IPS-18c (cell line): ENCODE results near the gene PRPSAP1.
"Not testable (repeated sequence)": the region's sequence is repeated elsewhere in the genome, so short reads cannot be mapped to it uniquely, and the experiment has no call there.

Experiments
- H3K4me3 ChIP-seq: 2 replicates; pipeline ENCODE4 v1.7.0; 2013; ENCODE audit warnings: low read depth, mild to moderate bottlenecking, low read length, moderate library complexity; ENCODE audit not compliant: insufficient read depth
- H3K9me3 ChIP-seq: one replicate; pipeline ENCODE4 v1.6.1; 2013; ENCODE audit warnings: mild to moderate bottlenecking, low read length, moderate library complexity; ENCODE audit not compliant: control insufficient read depth, insufficient read depth

The PRPSAP1 gene

DNA sequence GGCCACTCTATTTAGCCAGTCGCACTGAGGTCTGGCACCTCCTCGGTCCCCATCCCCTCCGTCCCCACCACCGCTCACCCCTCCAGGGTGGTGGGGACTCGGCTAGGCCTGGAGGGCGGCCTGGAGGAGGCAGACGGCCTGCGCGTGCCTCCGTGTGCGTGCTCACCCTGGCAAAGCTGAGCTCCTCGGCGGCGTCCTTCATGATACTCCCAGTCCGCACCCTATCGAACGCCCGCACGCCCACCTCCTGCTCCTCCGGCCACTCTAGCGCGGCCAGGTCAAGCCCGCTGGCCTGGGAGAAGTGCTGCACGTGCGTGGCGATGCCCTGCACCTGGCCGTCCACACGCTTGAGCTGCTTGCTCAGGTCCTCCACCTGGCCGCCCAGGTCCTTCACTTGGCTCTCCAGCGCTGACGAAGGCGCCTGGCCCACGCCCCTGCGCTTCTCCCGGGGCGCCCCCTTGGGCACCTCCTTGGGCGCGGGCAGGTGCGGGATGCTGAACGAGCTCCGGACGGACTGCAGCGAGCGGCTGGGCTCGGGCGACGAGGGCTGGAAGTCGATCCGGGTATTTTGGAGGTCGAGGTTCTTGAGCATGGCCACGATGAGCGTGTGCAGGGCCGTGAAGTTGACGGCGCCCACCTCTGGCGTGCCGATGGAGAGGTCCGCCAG lies 46.3 kb downstream of the PRPSAP1 start:
- Histone ChIP-seq H3K9me3 (no peaks in the 10 kb centered on the region), H3K4me3 (no peak overlapping the region)

DNA sequence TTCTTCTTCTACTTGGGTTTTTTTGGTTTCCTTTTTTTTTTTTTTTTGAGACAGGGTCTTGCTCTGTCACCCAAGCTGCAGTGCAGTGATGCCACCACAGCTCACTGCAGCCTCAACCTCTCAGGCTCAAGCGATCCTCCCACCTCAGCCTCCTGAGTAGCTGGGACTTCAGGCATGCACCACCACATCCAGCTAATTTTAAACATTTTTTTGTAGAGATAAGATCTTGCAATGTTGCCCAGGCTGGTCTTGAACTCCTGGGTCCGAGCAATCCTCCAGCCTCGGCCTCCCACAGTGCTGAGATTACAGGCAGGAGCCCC lies 48.6 kb downstream of the PRPSAP1 start:
- not testable (repeated sequence) for H3K9me3 ChIP-seq, H3K4me3 ChIP-seq

DNA sequence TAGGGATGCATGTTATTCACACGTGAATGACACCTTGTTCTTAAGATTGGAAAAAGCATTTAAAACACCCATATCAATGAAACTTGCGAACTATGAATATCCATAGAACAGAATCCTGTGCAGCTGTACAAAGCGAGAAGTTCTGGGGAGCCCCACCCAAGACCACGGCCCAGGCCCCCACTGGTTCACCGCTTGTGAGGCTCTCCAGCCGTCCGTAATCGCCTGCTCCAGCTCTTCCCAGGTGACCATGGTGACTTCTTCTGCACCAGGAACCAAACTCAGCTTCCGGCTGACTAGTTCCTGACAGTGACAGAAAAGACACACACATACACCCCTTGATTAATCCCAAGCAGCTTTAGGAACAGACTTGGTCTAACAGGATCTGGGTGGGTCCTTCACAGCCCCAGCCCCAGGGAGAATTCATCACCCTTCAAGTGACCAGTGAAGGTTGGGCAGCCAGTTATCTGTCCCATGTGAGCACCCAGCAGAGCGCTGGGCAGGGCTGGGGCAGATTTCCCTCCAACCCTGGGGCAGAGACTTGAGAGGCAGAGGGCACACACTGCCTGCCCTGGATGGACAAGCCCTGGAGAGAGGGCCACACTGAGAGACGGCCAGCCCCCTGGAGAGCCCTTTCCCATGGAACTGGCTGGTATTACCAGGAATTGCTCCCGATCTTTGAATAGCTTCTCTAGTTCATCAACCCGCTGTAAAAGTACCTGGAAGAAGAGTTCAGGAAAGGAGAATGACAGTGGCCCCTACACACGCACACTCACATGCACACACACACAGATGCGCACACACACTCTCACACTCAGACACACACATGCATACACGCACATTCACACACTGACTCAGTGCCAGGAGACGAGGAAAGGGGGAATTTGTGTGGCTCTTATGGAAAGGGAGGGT lies 49.2 kb downstream of the PRPSAP1 start:
- no peak overlapping the region for H3K4me3 ChIP-seq
- no peaks in the 10 kb centered on the region for H3K9me3 ChIP-seq

DNA sequence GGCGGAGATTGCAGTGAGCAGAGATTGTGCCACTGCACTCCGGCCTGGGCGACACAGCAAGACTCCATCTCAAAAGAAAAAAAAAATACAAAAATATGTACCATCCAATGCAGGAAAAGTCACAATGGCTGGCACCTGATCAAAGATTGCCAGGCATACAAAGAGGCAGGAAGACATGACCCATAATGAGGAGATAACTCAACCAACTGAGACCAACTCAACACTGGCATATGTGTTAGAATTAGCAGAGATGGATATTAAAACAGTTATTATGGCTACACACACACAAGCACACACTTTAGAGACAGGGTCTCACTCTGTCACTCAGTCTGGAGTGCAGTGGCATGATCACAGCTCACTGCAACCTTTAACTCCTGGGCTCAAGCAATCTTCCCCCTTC lies 56.3 kb downstream of the PRPSAP1 start:
- H3K9me3 ChIP-seq: no peaks in the 10 kb centered on the region
- no peak overlapping the region for H3K4me3 ChIP-seq

DNA sequence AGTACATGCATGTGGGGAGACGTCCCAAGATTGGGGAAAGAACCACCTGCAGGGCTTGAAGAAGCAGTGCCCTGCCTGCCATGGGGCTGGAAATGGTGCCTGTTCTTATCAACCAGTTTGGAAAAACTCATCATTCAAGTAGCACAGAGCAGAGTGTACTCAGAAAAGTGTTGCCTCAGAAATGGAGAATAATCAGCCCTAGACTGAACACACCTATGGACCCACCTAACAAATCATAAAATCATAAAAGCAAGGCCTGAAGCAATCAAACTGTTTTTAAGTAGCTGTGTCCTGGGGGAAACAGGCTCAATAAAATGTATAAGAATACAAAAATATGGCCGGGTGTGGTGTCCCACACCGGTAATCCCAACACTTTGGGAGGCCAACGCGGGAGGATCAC lies 56.8 kb downstream of the PRPSAP1 start:
- Histone ChIP-seq H3K4me3 (no peak overlapping the region), H3K9me3 (no peaks in the 10 kb centered on the region)

DNA sequence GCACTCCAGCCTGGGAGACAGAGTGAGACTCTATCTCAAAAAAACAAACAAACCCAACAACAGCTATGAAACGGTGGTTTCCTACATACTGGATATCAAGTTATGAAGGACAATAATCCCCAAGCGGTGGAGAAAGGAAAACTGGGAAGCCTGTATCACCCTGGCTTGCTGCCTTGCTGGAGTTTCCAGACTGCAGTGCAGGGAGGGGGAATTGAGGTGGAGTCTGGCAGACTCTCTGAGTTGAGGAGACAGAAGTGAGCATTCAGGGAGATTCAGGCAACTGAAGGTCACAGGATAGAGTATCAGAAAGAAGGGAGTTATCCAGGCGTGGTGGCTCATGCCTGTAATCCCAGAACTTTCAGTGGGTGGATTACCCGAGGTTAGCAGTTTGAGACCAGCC lies 57.5 kb downstream of the PRPSAP1 start:
- H3K9me3 ChIP-seq: no peaks in the 10 kb centered on the region
- H3K4me3 ChIP-seq: no peak overlapping the region

DNA sequence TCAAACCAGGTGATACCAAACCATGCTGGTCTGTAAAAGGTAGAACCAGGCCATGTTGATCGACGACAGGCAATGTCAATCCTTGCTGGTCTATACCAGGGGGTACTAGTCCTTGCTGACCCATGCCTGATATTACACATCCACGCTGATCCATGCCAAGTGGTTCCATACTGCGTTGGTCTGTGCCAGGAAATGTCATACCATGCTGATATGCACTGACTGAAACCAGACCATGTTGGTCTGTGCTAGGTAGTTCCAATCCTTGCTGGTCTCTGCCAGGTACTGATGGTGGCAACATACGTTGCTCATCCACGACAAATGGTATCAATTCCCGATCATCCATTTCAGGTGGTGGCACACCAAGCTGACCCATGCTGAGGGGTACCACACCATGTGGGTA lies 60.6 kb downstream of the PRPSAP1 start:
- Histone ChIP-seq H3K4me3 (no peak overlapping the region), H3K9me3 (no peaks in the 10 kb centered on the region)

DNA sequence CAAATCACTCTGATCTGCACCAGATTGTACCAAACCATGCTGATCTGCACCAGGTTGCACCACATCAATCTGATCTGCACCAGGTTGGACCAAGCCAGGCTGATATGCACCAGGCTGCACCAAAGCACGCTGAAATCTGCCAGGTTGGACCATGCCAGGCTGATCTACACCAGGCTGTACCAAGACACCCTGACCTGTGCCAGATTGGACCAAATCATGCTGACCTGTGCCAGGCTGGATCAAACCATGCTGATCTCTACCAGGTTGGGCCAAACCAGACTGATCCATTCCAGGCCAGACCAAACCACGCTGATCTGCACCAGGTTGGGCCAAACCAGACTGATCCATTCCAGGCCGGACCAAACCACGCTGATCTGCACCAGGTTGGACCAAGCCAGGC lies 61.1 kb downstream of the PRPSAP1 start:
- no peak overlapping the region for H3K4me3 ChIP-seq
- H3K9me3 ChIP-seq: no peaks in the 10 kb centered on the region

DNA sequence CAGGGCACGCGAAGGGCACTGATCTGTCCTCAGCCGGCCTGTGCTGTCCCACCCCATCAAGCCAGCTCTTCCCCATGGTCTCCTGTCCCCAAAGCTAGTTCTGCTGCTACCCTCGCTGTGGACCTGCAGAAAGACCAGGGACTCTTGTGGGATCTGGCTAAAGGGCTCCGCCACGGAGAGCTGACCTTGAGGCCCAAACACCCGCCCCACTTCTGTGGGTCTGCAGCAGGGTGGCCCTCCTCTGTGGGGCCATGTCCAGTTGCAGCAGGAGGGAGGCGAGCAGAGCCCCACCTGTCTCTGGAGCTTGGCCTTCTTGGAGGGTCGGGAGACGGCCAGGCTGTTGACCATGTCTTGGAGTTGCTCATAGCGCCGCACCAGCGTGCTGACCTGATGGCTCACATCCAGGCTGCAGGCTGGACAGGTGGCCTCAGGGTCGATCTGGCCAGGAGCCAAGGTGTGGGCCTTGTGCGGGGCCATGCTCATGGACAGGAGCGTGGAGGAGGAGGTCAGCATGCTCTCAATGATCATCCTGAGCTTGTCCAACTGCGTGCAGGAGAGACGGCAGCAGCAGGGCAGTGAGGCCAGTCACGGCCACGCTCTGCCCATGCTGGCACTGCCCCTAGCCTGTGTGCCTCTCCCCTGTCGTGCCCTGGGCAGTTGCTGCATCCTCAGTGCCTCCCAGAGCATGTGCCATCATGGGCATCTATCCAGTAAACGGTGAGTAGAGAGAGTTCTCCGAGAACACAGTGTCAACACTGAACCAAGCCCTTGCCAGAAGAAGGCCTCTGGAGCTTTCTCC lies 71.9 kb downstream of the PRPSAP1 start:
- Histone ChIP-seq H3K9me3 (no peaks in the 10 kb centered on the region), H3K4me3 (no peak overlapping the region)

DNA sequence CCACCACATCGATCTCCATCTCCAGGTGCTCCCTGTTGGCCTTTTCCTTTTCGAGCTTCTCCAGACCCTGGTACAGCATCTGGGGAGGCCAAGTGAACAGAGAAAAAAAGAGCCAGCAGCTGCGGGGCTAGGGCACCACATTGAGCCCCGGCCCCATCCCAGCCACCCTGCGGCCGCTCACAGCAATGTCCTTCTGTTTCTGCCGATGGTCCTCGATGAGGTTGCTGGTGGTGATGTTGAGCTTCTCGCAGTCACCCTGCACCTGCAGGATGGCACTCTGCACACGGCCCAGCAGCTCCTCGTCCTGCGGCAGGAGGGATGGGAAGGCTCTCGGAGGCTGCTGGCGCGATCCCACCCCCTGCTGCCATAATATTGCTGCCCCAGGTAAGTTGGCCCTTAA lies 73.1 kb downstream of the PRPSAP1 start:
- H3K4me3 ChIP-seq: no peak overlapping the region
- no peaks in the 10 kb centered on the region for H3K9me3 ChIP-seq

DNA sequence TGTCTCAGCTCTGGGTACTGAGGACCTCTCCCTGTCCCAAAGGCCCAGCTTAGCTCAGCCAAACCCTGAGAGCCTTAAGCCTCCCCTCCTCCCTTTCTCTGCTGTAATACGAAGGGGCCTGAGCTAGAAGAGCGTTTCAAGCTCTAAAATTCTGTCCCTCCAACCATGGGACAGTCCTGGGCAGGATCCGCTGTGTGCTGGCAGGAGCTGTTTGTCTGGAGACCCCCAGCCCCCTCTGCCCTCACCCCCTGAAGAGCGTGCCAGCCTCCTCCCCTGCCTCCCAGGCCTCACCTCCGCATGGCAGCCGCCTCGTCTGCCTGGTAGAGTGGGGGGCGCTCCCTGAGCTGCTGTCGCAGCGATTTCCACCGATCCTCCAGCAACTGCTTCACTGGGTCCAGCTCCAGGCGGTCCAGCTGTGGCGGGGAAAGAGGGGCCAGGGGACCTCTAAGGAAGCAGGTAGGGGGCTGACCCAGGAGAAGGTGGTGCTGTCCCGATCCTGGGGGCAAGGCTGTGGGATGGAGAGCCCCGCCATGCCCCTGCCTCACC lies 73.9 kb downstream of the PRPSAP1 start:
- Histone ChIP-seq H3K4me3 (no peak overlapping the region), H3K9me3 (no peaks in the 10 kb centered on the region)

DNA sequence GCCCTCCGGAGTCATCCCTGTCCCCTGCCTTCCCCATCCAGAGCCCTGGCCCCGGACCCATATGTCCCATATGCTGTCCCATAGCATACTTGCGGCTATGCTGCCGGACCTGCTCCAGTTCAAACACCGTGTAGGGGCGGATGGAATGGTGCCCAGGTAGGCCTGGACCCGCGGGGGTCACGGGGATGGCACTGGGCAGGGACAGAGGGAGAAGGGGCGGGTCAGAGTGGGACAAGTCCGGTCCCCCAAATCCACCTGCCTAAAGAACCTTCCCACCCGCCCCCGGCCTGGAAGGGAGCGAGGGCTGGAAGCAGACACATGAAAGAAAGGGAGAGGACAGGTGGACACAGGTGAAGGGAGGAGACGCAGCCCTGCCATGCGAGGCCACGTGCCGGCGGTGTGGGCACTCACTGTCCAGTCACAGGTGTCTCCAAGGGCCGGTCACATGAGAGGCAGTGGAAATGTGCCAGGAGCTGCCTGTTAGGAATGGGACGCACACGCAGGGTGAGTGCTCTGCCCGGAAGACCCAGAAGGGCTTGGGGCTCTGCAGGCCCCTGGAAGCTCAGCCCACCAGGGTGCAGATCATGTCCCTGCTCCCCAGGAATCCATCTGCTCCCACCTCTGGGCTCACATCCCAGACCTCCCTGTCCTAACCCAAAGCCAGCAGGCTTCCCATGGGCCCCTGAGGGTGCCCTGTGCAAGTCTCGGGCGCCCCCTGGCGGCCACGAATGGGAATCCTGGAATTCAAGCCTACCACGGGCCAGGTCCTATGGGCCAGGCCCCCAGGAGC lies 74.6 kb downstream of the PRPSAP1 start:
- Histone ChIP-seq H3K9me3 (no peaks in the 10 kb centered on the region), H3K4me3 (no peak overlapping the region)

DNA sequence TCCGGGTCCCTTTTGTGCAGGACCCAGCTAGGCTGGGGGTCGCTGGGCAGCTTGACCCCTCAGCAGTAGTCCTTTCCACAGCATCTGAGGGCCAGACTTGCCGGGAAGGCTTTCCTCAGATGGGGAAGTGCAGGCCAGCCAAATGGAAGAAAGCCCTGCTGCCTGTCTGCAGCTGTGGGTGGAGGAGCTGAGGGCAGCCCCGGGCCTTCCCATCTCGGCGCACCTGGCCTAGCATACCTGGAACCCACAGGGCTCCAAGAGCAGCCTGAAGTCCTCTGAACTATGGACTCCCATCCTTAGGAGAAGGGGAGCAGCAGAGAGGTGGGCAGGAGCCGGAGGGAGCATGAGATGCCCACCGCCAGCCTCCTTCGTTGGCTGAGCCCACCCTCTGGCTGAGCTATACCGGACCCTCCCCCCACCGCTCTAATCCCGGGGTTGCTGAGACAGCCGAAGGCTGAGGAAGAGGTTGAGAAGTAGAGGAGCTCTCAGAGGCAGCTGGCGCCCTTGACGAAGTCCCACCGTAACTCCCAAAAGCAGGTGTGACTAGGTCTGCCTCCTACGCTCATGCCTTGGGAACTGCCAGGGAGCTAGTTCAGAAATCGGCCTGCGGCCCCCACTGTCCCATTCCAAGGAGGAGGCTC lies 75.3 kb downstream of the PRPSAP1 start:
- no peak overlapping the region for H3K4me3 ChIP-seq
- H3K9me3 ChIP-seq: no peaks in the 10 kb centered on the region

DNA sequence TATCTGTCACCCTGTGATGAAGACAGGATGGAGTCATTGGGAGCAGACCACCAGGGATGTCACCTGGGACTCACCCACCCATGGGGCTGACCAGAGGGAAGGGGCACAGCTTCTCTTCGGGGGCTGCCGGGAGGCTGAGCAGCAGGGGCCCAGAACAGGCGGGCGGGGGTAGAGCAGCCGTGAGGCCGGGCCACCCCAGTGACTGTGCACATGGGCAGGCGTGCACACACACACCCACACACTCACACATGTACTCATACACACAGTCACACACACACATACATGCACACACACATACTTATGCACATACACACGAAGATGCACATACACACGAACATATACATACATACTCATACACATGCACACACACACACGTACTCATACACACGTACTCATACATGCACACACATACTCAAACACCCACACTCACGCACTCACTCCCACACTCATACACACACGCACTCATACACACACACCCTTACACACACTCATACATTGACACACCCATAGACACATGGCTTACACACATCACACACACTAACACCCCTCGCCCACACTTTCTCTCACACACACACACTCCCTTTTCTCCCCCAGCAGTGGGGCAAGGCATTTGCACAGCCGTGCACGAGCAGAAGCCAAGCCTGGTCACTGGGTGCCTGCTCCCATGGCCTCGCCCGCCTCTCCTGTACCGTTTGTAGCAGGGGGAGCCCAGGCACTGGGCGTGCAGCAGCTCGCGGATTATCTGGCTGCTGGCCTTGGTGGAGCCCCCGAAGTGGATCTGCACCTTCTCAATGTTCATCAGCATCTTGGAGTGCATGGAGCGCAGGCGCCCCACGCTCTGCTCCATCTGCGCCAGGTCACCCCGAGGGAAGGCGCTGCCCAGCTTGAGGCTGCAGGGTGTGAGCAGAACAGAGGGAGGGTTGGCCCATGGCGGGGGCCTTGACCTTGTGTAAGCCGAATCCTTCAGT lies 76.1 kb downstream of the PRPSAP1 start:
- Histone ChIP-seq H3K9me3 (no peaks in the 10 kb centered on the region), H3K4me3 (no peak overlapping the region)

DNA sequence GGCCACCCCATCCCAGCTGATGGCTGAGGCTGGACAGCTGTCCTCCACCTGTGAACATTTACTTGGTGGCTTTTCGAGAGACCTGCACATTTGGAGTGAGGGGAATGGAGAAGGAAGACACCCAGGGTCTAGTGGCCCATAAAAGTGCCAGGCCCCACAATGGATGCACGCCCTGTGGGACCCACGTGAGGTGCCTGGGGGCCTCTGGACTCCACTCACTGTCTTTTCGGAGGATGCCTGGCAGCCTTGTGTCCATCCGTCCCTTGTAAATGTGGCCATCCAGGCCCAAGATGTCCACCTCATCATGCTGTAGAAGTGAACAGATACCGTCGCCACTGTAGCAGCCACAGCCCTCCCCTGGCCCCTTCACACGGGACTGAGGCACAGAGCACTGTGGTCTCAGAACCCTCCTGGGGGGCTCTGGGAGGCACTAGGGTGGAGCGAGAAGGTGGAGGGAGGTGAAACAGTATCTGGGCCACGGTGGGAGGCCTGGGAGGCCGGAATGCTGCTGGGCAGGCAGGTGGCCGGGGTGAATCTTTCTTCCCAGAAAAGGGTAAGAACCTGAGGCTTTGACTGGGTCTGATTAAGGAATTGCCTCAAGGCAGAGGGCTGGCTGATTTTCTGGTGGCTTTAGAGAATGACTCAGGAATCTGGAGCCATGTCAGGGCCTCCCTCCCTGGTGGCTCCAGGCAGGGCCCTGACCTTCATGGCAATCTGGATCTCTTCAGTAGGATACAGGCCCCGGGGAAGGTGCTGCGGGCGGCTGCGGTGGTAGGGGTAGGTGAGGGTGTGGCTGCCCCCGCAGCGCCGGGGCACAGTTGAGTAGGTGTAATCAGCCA lies 77.0 kb downstream of the PRPSAP1 start:
- no peaks in the 10 kb centered on the region for H3K9me3 ChIP-seq
- H3K4me3 ChIP-seq: no peak overlapping the region
